ENCODE results near the gene ASGR2. TPM values are rescaled to one million over a fixed set of nuclear protein-coding genes. Genes with fewer than 3 reads are reported as not detected.

The ASGR2 gene
- total RNA-seq, 1 donor from 2014 or later, result not detected

GRCh38 chr17:7060165-7060891, 54.3 kb downstream of the ASGR2 start:
- DNase-seq, result no peak

GRCh38 chr17:7058831-7059447, 55.7 kb downstream of the ASGR2 start:
- DNase-seq, result no peak

GRCh38 chr17:7056386-7056785, 58.2 kb downstream of the ASGR2 start:
- DNase-seq, result no peak

Small RNA genes lying within 50 kb of the gene (small RNA-seq; reads per million reads assigned to genes)
- gene AC120057.1, result not detected

Other genes starting within 250 kb of the ASGR2 start
- not detected for gene ALOX12, start 118.8 kb downstream of the ASGR2 start, total RNA-seq
- gene RNASEK, start 102.2 kb downstream of the ASGR2 start, total RNA-seq, result 46.0 TPM
- 1.4 TPM for gene BCL6B, start 91.8 kb downstream of the ASGR2 start, total RNA-seq
- gene SLC16A13, start 78.8 kb downstream of the ASGR2 start, total RNA-seq, result 0.47 TPM
- gene SLC16A11, start 70.7 kb downstream of the ASGR2 start, total RNA-seq, result 0.31 TPM
- gene CLEC10A, start 34.6 kb downstream of the ASGR2 start, total RNA-seq, result not detected
- gene ASGR1, start 64.5 kb upstream of the ASGR2 start, total RNA-seq, result 15.6 TPM
- gene DLG4, start 105.0 kb upstream of the ASGR2 start, total RNA-seq, result 131 TPM
- gene ACADVL, start 105.1 kb upstream of the ASGR2 start, total RNA-seq, result 77.2 TPM
- gene DVL2, start 119.7 kb upstream of the ASGR2 start, total RNA-seq, result 49.1 TPM
- 33.7 TPM for gene PHF23, start 124.6 kb upstream of the ASGR2 start, total RNA-seq
- gene GABARAP, start 127.6 kb upstream of the ASGR2 start, total RNA-seq, result 93.3 TPM
- gene CTDNEP1, start 136.9 kb upstream of the ASGR2 start, total RNA-seq, result 26.5 TPM
- 25.4 TPM for gene ELP5, start 137.4 kb upstream of the ASGR2 start, total RNA-seq
- gene CLDN7, start 147.7 kb upstream of the ASGR2 start, total RNA-seq, result 0.16 TPM
- 0.16 TPM for gene SLC2A4, start 166.9 kb upstream of the ASGR2 start, total RNA-seq
- 2.7 TPM for gene YBX2, start 179.8 kb upstream of the ASGR2 start, total RNA-seq
- 156 TPM for gene EIF5A, start 192.8 kb upstream of the ASGR2 start, total RNA-seq
- 29.5 TPM for gene GPS2, start 200.5 kb upstream of the ASGR2 start, total RNA-seq
- gene NEURL4, start 214.5 kb upstream of the ASGR2 start, total RNA-seq, result 46.6 TPM
- gene ACAP1, start 221.7 kb upstream of the ASGR2 start, total RNA-seq, result not detected
- gene KCTD11, start 237.3 kb upstream of the ASGR2 start, total RNA-seq, result 3.9 TPM
- gene TMEM95, start 240.3 kb upstream of the ASGR2 start, total RNA-seq, result not detected